ENCODE results near the gene MARK2. TPM values are rescaled to one million over a fixed set of nuclear protein-coding genes. Genes with fewer than 3 reads are reported as not detected.
A peak's percentile ranks its signal among the peaks of the same experiment; 100 is the strongest.

MARK2 gene
- total RNA-seq, 6 experiments from 2014 or later: 26.4 to 29.9 (median 27.9) TPM

DNA sequence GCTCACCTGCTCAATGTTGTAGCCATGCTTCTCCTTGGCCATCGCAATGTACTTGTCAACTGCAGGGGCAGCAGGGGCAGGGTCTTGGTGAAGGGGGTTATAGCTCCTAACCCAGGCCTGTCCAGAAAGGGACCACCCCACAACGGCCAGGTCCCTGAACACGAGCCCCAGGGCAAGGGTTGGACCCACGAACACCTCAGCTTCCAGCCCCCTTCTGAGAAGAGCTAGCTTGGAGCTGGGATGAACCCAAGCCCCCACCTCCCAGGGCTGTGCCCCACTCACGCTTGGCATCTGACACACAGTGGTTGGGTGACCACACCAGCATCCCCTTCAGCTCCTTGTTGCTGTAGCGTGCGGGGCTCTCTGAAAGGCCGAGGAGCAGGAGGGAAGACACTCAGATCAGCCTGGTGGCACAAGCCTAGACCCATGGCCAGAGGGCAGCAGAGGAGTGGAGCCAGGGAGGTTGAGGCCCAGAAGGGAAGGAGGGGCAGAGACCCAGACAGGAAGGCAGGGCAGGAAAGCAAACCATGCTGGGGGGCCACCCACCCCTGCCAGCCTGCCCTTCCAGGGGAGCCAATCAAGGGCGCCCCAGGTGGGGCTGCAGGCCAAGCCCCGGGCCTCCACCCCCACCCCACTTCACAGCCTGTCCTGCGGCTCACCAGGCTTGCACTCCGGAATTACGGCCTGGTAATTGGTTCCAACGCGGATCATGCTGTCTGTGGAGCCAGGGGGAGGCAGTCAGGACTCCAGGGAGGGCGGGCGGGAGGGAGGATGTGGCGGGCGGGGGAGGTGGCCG, 76.2 kb downstream of the MARK2 start:
- no peak for DNase-seq
- H3K27me3 Mint-ChIP-seq (ENCODE audit: insufficient read depth): no peaks in the 10 kb centered on the region; the same call in 1 of the 2 replicates
- peaks cover 6% of the 10 kb centered on the region; the same call in 1 of the 2 replicates for H3K4me1 Mint-ChIP-seq (ENCODE audit: low read depth)
- no peak overlapping the region for H3K27ac Mint-ChIP-seq
- TF ChIP-seq, protein P1, sequence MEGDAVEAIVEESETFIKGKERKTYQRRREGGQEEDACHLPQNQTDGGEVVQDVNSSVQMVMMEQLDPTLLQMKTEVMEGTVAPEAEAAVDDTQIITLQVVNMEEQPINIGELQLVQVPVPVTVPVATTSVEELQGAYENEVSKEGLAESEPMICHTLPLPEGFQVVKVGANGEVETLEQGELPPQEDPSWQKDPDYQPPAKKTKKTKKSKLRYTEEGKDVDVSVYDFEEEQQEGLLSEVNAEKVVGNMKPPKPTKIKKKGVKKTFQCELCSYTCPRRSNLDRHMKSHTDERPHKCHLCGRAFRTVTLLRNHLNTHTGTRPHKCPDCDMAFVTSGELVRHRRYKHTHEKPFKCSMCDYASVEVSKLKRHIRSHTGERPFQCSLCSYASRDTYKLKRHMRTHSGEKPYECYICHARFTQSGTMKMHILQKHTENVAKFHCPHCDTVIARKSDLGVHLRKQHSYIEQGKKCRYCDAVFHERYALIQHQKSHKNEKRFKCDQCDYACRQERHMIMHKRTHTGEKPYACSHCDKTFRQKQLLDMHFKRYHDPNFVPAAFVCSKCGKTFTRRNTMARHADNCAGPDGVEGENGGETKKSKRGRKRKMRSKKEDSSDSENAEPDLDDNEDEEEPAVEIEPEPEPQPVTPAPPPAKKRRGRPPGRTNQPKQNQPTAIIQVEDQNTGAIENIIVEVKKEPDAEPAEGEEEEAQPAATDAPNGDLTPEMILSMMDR (IDR thresholded peaks at IDR 0.05): no peak
- H3K9me3 Mint-ChIP-seq: no peaks in the 10 kb centered on the region
- no peak overlapping the region for H3K4me3 Mint-ChIP-seq
- no peaks in the 10 kb centered on the region for H3K36me3 Mint-ChIP-seq (ENCODE audit: low read depth)

DNA sequence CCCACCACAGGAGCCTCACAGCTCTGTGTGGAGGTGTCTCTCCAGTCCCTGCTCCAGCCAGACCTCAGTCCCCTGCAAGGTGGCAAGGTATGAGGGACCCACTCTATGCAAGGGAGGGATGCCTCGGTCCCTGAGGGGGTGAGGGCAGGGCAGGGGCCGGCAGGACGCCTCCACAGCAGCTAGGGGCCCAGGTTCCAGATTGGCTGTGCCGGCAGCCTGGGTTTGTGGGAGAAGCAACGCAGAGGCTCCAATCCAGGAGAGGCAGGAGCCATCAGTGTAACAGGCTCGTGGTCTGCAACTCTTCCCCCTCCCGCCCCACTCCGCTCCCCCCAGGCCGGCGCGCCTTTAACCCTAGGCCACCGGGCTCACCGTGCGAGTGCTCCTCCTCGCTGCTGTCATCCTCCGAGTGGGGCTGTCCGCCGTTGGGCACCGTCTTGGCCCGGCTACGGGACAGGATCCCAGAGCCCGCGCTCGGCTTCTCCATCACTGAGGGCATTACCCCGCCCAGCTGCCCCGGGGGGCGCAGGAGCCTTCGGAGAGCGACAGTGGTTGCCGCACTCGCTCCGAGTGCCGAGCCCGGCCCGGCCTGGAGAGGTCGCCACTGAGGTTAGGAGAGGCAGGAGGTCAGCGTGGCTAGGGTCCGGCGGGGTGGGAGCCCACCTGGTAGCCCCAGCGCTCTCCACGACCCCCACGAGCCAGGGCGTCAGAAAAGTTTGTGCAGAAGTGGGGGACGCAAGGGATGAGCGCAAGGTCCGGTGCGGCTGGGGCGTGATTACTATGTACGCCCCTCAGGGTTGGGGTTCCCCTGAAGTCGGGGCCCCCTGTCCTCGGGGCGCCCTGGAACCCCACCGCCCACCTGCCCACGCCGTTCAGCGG, 77.3 kb downstream of the MARK2 start:
- no peaks in the 10 kb centered on the region for H3K36me3 Mint-ChIP-seq (ENCODE audit: low read depth)
- peak overlapping the region; percentile 81 for H3K4me3 Mint-ChIP-seq
- no peaks in the 10 kb centered on the region for H3K9me3 Mint-ChIP-seq
- H3K27ac Mint-ChIP-seq: no peak overlapping the region
- TF ChIP-seq, protein P1 (IDR thresholded peaks at IDR 0.05): peak; percentile 70
- H3K4me1 Mint-ChIP-seq (ENCODE audit: low read depth): peaks cover 6% of the 10 kb centered on the region; the same call in 1 of the 2 replicates
- no peaks in the 10 kb centered on the region; the same call in 1 of the 2 replicates for H3K27me3 Mint-ChIP-seq (ENCODE audit: insufficient read depth)
- no peak for DNase-seq

DNA sequence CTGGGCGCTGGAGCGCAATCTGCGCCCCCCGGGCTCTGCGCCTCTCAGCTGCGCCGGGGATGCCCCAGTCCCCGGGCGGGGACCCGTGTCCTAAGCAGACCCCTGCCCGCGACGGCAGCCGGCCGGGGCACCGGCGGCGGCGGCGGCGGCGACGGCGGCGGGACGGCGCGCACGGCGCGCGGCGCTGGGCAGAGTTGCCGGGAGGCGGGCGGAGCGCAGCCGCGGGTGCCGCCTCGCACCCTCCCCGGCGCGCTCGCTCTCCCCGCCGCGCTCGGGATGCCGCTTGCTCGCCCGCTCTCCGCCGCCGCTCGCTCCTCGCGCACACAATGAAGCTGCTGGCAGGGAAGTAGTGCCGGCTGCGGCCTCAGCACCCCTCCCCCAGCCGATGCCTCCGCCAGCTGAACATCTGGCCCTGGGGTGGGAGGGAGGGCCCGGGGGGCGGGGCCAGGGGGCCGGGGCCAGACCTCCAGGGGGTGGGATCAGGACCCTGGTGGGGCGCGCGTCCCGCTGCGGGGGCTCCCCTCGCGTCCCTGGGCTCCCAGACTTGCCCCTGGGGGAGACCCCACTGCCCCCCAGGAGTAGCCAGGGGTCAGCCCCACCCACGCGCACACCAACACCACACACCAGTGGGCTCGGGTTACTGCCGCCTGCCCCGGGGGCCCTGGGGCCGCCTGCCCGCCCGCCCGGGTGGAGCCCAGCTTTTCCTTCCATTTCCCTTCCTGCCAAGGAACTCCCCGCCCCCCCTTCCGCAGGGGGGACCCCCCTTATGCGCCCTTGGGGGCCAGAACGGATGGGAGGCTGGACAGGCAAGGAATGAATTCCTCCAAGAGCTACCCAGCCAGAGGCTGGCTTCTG, 78.2 kb downstream of the MARK2 start, which contains the start of gene RCOR2:
TSS of gene RCOR2 (minus strand) at position 328 of the 855 bp plus-strand sequence. CDS start 708 bp downstream, outside the sequence.
- Mint-ChIP-seq H3K4me3 (peak within 1 kb of the TSS; percentile 81), H3K9me3 (no peaks in the 10 kb centered on the region), H3K27me3 (ENCODE audit: insufficient read depth) (no peaks in the 10 kb centered on the region; the same call in 1 of the 2 replicates), H3K27ac (no peak within 1 kb of the TSS), H3K36me3 (ENCODE audit: low read depth) (no peaks in the 10 kb centered on the region), H3K4me1 (ENCODE audit: low read depth) (peaks cover 6% of the 10 kb centered on the region; the same call in 1 of the 2 replicates)
- DNase-seq: peak; percentile 45
- TF ChIP-seq, protein P1 (IDR thresholded peaks at IDR 0.05): no peak

DNA sequence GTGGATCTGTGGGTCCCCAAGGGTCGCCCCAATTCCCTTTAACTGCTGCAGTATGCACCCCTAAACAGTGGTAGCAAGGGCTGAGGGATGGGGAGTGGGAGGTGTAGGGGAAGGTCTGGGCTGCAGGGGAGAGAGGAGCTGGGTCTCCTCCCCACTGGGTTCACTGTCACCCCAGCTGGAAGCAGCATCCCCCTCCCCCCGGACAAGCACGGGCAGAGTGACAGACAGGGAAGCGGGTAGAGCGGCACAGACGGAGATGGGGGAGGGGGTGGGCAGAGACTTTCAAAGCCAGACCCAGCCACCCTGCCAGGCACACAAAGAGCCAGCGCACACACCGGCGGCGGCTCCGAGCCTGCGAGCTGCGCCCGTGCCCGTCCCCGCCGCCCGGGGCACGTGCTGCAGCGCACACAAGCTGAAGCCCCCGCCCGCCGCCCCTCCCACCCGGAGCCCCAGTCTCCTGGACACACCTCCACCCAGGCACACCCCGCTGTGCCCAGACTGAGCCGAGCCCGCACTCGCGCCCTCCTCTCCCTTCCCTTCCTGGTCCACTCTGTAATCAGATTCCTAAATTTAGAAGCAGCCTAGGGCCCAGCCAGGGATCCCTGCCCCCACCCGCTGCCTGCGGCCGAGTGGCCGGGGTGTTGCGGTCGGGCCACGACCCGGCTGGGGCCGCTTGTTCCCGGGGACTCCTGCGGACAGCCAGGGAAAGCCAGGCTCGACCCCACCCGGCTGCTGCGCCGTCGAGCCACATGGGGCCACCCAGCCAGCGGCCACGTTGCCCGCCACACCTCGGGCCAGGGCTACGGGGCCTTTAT, 79.0 kb downstream of the MARK2 start:
- H3K9me3 Mint-ChIP-seq: no peaks in the 10 kb centered on the region
- H3K27me3 Mint-ChIP-seq (ENCODE audit: insufficient read depth): no peaks in the 10 kb centered on the region; the same call in none of the 2 replicates
- peak overlapping the region; percentile 46 for H3K4me3 Mint-ChIP-seq
- H3K36me3 Mint-ChIP-seq (ENCODE audit: low read depth): no peaks in the 10 kb centered on the region
- DNase-seq: no peak
- H3K4me1 Mint-ChIP-seq (ENCODE audit: low read depth): peaks cover 6% of the 10 kb centered on the region; the same call in 1 of the 2 replicates
- no peak overlapping the region for H3K27ac Mint-ChIP-seq
- TF ChIP-seq, protein P1 (IDR thresholded peaks at IDR 0.05): no peak
